ENCODE measurements around the gene PODNL1. TPM values are rescaled to one million over a fixed set of nuclear protein-coding genes. Genes with fewer than 3 reads are reported as not detected.
"Not testable (repeated sequence)": the region's sequence is repeated elsewhere in the genome, so short reads cannot be mapped to it uniquely, and the experiment has no call there.

The PODNL1 gene
- total RNA-seq, 1 donor from 2014 or later = 5.2 TPM

- Histone ChIP-seq H3K9me3 (no peaks in the 10 kb centered on the region), H3K36me3 (peaks cover 0 to 63% of the 10 kb centered on the region in 2 donors), H3K4me3 (no peak overlapping the region), H3K4me1 (no peaks in the 10 kb centered on the region), H3K27ac (no peak overlapping the region), H3K27me3 (no peaks in the 10 kb centered on the region)
- intact Hi-C loops (cut with DNase I) = no loop called here
- no peak for TF ChIP-seq CTCF (IDR thresholded peaks at IDR 0.05)
- DNase-seq (ENCODE audit: extremely low spot score in 2 of 2) = no peak
Observed at GRCh38 chr19:13926715-13927114, 11.5 kb downstream of the PODNL1 start.

DNA sequence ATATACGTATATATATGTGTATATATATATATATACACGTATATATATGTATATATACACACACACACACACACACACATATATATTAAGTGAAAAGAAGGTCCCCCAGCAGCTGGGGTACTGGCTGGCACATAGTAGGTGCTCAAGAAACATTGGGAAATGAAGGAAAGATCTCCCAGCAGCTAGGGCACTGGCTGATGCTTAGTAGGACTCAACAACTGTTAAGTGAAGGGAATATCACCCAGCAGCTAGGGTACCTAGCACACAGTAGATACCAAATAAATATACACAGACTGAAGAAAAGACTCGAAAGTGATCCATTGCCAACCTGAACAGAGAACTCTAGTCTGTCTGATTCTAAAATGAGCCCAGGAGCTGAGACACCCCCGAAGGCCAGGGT lies 12.2 kb downstream of the PODNL1 start:
- Histone ChIP-seq H3K27me3 (no peaks in the 10 kb centered on the region), H3K36me3 (peaks cover 0 to 67% of the 10 kb centered on the region in 2 donors), H3K9me3 (no peaks in the 10 kb centered on the region), H3K4me1 (no peaks in the 10 kb centered on the region), H3K27ac (no peak overlapping the region), H3K4me3 (no peak overlapping the region)
- intact Hi-C loops (cut with DNase I) = no loop called here
- TF ChIP-seq POLR2AphosphoS5 (IDR thresholded peaks at IDR 0.05; ENCODE audit: insufficient read depth in 1 of 2, low read depth in 1 of 2) (no peak), POLR2A (IDR thresholded peaks at IDR 0.05) (no peak), CTCF (IDR thresholded peaks at IDR 0.05) (no peak)
- DNase-seq (ENCODE audit: extremely low spot score in 2 of 2) = no peak

GRCh38 chr19:13923194-13923987 lies 14.8 kb downstream of the PODNL1 start:
- intact Hi-C loops (cut with DNase I) = no loop called here
- Histone ChIP-seq H3K27me3 (no peaks in the 10 kb centered on the region), H3K4me1 (no peaks in the 10 kb centered on the region), H3K27ac (no peak overlapping the region), H3K4me3 (no peak overlapping the region), H3K36me3 (peaks cover 0 to 87% of the 10 kb centered on the region in 2 donors), H3K9me3 (no peaks in the 10 kb centered on the region)
- DNase-seq (ENCODE audit: extremely low spot score in 2 of 2) = no peak
- TF ChIP-seq POLR2AphosphoS5 (IDR thresholded peaks at IDR 0.05; ENCODE audit: insufficient read depth in 1 of 2, low read depth in 1 of 2) (no peak), CTCF (IDR thresholded peaks at IDR 0.05) (no peak)

GRCh38 chr19:13922118-13922517 lies 16.1 kb downstream of the PODNL1 start:
- DNase-seq (ENCODE audit: extremely low spot score in 2 of 2); H3K4me1 ChIP-seq; H3K27me3 ChIP-seq; H3K9me3 ChIP-seq; H3K27ac ChIP-seq; intact Hi-C loops (cut with DNase I); H3K4me3 ChIP-seq: not testable (repeated sequence)
- H3K36me3 ChIP-seq = peaks cover 0 to 78% of the 10 kb centered on the region in 2 donors

DNA sequence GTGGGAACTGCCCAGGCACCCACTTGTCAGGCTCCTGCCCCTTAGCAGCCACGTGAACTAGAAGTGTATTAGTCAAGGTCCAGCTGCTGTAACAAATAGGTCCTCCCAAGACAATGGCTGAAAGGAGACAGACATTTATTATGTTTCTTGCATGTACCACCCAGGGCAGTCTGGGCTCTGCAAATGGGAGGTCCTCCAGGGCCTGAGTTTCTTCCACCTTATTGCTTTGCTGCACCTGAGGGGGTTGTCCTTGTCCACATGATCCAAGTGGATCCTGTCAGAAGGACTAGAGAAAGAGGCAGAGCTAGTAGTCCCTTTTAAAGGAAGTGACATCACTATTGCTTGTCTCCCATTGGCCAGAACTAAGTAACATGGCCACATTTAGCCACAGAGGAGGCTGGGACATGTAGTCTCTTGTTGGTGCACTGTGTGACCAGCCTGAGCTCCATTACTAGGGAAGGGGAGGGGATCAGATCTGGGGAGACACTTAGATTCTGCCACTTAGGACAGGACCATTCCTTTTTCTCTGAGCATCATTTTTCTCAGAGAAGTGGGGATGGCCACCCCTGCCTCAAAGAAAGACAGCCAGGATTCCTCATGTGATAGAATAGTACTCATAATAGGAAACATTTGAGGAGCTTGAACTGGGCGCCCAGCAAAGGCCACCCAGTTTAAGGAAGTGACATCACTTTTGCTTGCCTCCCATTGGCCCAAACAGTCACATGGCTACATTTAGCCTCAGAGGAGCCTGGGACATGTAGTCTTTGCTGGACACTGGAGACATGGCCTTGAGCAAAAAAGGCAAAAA lies 17.1 kb downstream of the PODNL1 start:
- Histone ChIP-seq H3K9me3 (no peaks in the 10 kb centered on the region), H3K4me3 (no peak overlapping the region), H3K27ac (no peak overlapping the region), H3K36me3 (peaks cover 0 to 75% of the 10 kb centered on the region in 2 donors), H3K27me3 (no peaks in the 10 kb centered on the region), H3K4me1 (no peaks in the 10 kb centered on the region)
- no peak for TF ChIP-seq POLR2AphosphoS5 (IDR thresholded peaks at IDR 0.05; ENCODE audit: insufficient read depth in 1 of 2, low read depth in 1 of 2)
- no peak for TF ChIP-seq POLR2A (IDR thresholded peaks at IDR 0.05)
- no peak for TF ChIP-seq CTCF (IDR thresholded peaks at IDR 0.05)
- DNase-seq (ENCODE audit: extremely low spot score in 2 of 2) = no peak
- intact Hi-C loops (cut with DNase I) = no loop called here
